Vagina (tissue), 2 donors: ENCODE results near the gene CCSER1. TPM values are rescaled to one million over a fixed set of nuclear protein-coding genes. Genes with fewer than 3 reads are reported as not detected.

Experiments
- DNase-seq, 2 donors: peaks; one replicate each; pipeline ENCODE4 v3.0.0-alpha.2; 2017; ENCODE audit errors: extremely low spot score in 2 of 2
- H3K27ac ChIP-seq: fragments of 200-600 bp; sonication (generic); one replicate; pipeline ENCODE4 v1.5.1; 2019
- H3K27me3 ChIP-seq: fragments of 200-600 bp; sonication (generic); one replicate; pipeline ENCODE4 v1.5.1; 2019
- H3K36me3 ChIP-seq, 2 donors: fragments of 200-600 bp; sonication (generic); one replicate each; pipeline ENCODE4 v1.5.1; 2017 to 2019
- H3K4me1 ChIP-seq: fragments of 200-600 bp; sonication (generic); one replicate; pipeline ENCODE4 v1.5.1; 2019
- H3K4me3 ChIP-seq, 2 donors: fragments of 200-600 bp; sonication (generic); 1 replicate in 1 of 2; 2 replicates in 1 of 2; pipeline ENCODE4 v1.5.1; 2016 to 2019
- H3K9me3 ChIP-seq: fragments of 200-600 bp; sonication (generic); one replicate; pipeline ENCODE4 v1.5.1; 2019
- POLR2A ChIP-seq, 2 donors: fragments of 450-650 bp; IDR thresholded peaks; one replicate each; pipeline ENCODE4 v1.6.1; 2017; ENCODE audit warnings: antibody characterized with exemption in 2 of 2, mild to moderate bottlenecking in 2 of 2, moderate library complexity in 2 of 2
- POLR2AphosphoS5 ChIP-seq, 2 donors: sonication (generic); formaldehyde crosslinking; IDR thresholded peaks; one replicate each; pipeline ENCODE4 v1.9.0; 2017; ENCODE audit warnings: antibody characterized with exemption in 2 of 2, mild to moderate bottlenecking in 2 of 2, low read depth in 1 of 2; ENCODE audit not compliant: insufficient read depth in 1 of 2
- intact Hi-C: fragments of 100-400 bp; cut with DNase I; formaldehyde crosslinking; loops from one replicate; pipeline ENCODE4 v1.15.1; 2023
- total RNA-seq: library from RNA; depleted of rRNA; stranded (reverse); fragments of >200 nt; gene quantifications from one replicate; pipeline ENCODE4 v1.2.3, GENCODE V29; 2016
- TF ChIP-seq, protein P1 (sequence below), 3 experiments: fragments of 450-650 bp in 2 of 3; fragments of 200-600 bp in 1 of 3; sonication (generic) in 1 of 3; IDR thresholded peaks; one replicate each; pipeline ENCODE4 v1.5.1; 2017 to 2019; ENCODE audit warnings: antibody characterized with exemption in 3 of 3, mild to moderate bottlenecking in 2 of 3, moderate library complexity in 2 of 3

The CCSER1 gene
- total RNA-seq, 1 donor from 2014 or later, result 8.1 TPM

DNA sequence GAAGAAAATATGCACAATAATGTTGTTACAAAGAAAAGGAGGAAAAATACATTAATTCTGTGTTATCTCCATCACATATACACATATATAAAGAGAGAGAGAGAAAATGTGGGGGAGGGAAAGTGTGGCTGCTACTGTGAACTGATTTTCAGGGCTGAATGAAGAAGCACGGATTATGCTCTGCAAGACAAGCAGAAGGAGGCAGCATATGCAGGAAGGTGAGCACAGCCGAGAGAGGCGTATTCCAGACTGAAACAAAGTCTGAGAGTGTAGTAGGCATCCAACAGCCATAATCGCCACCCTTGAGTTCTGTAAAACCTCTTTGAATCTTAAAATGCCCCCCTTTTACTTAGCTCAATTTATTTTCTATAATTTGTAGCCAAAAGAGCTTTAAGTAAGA lies 1094.8 kb downstream of the CCSER1 start:
- intact Hi-C loops, result no loop called here
- Histone ChIP-seq H3K27ac (no peak overlapping the region), H3K4me1 (no peaks in the 10 kb centered on the region), H3K9me3 (no peaks in the 10 kb centered on the region), H3K36me3 (no peaks in the 10 kb centered on the region), H3K4me3 (no peak overlapping the region), H3K27me3 (no peaks in the 10 kb centered on the region)
- DNase-seq, result no peak
- no peak for TF ChIP-seq POLR2A (IDR thresholded peaks at IDR 0.05)
- no peak for TF ChIP-seq POLR2AphosphoS5 (IDR thresholded peaks at IDR 0.05; ENCODE audit: insufficient read depth in 1 of 2, low read depth in 1 of 2)
- TF ChIP-seq, protein P1, sequence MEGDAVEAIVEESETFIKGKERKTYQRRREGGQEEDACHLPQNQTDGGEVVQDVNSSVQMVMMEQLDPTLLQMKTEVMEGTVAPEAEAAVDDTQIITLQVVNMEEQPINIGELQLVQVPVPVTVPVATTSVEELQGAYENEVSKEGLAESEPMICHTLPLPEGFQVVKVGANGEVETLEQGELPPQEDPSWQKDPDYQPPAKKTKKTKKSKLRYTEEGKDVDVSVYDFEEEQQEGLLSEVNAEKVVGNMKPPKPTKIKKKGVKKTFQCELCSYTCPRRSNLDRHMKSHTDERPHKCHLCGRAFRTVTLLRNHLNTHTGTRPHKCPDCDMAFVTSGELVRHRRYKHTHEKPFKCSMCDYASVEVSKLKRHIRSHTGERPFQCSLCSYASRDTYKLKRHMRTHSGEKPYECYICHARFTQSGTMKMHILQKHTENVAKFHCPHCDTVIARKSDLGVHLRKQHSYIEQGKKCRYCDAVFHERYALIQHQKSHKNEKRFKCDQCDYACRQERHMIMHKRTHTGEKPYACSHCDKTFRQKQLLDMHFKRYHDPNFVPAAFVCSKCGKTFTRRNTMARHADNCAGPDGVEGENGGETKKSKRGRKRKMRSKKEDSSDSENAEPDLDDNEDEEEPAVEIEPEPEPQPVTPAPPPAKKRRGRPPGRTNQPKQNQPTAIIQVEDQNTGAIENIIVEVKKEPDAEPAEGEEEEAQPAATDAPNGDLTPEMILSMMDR (IDR thresholded peaks at IDR 0.05), result no peak

DNA sequence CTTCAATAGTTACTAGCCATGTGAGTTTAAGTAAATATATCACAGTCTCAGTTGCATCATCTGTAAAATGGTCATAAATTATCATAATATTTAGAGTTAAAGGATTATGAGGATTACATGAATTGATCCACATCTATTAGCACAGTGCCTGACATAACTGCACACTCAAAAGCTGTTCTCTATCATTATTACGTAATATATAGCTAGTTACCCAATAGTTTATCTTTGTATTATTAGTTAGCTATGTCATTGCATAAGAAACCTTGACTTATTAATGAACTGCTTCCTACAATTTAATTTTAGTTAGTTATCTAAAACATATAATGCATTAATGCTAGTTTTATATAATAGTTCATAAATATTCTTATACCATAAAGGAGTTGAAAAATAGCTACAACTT lies 1099.7 kb downstream of the CCSER1 start:
- intact Hi-C loops, result no loop called here
- Histone ChIP-seq H3K4me1 (no peaks in the 10 kb centered on the region), H3K9me3 (no peaks in the 10 kb centered on the region), H3K4me3 (no peak overlapping the region), H3K27ac (no peak overlapping the region), H3K27me3 (no peaks in the 10 kb centered on the region), H3K36me3 (no peaks in the 10 kb centered on the region)
- DNase-seq, result no peak
- TF ChIP-seq, protein P1 (IDR thresholded peaks at IDR 0.05), result no peak
- TF ChIP-seq POLR2A (IDR thresholded peaks at IDR 0.05) (no peak), POLR2AphosphoS5 (IDR thresholded peaks at IDR 0.05; ENCODE audit: insufficient read depth in 1 of 2, low read depth in 1 of 2) (no peak)

DNA sequence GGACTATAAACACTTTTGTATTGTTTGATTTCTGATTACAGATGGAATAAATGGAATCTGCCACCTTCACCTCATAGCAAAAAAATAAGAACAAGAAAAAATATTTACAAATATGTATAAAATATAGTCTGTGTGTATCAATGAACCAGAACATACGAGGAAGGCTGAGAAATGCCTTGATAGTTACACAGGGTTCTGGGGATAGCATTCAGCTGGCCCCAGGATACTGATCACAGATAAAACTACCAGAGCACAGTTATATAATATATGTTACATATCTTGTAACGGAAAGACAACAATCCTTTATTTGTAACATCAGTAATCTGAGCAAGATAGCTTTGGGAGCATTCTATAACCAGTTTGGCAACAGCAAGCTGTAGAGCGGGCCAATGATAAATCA lies 1101.5 kb downstream of the CCSER1 start:
- no peaks in the 10 kb centered on the region for H3K9me3 ChIP-seq
- no peaks in the 10 kb centered on the region for H3K4me1 ChIP-seq
- H3K4me3 ChIP-seq, result no peak overlapping the region
- intact Hi-C loops, result no loop called here
- no peaks in the 10 kb centered on the region for H3K36me3 ChIP-seq
- no peak overlapping the region for H3K27ac ChIP-seq
- TF ChIP-seq POLR2A (IDR thresholded peaks at IDR 0.05) (no peak), POLR2AphosphoS5 (IDR thresholded peaks at IDR 0.05; ENCODE audit: insufficient read depth in 1 of 2, low read depth in 1 of 2) (no peak)
- TF ChIP-seq, protein P1 (IDR thresholded peaks at IDR 0.05), result no peak
- no peak for DNase-seq
- no peaks in the 10 kb centered on the region for H3K27me3 ChIP-seq

DNA sequence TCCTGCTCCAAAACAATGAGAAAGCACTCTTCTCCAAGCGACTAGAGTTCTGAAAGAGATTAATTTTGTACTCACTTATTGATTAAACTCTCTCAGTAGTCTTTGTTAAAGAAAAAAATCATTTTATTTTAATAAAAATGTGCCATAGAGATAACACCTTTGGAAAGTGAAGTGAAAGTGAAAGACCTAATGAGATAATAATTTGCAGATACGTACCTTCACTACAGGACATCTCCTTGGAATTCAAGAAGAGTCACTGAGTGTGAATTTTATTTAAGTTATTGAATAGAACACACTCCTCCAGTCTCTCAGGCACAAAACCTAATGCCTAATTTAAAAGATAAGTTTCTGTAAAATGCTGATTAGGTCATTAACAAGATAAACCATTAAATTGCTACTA lies 1106.0 kb downstream of the CCSER1 start:
- H3K9me3 ChIP-seq, result no peaks in the 10 kb centered on the region
- H3K36me3 ChIP-seq, result no peaks in the 10 kb centered on the region
- no peaks in the 10 kb centered on the region for H3K27me3 ChIP-seq
- intact Hi-C loops, result no loop called here
- no peak overlapping the region for H3K4me3 ChIP-seq
- H3K4me1 ChIP-seq, result no peaks in the 10 kb centered on the region
- no peak for DNase-seq
- no peak overlapping the region for H3K27ac ChIP-seq
- TF ChIP-seq POLR2AphosphoS5 (IDR thresholded peaks at IDR 0.05; ENCODE audit: insufficient read depth in 1 of 2, low read depth in 1 of 2), result no peak
- no peak for TF ChIP-seq POLR2A (IDR thresholded peaks at IDR 0.05)
- TF ChIP-seq, protein P1 (IDR thresholded peaks at IDR 0.05), result no peak

DNA sequence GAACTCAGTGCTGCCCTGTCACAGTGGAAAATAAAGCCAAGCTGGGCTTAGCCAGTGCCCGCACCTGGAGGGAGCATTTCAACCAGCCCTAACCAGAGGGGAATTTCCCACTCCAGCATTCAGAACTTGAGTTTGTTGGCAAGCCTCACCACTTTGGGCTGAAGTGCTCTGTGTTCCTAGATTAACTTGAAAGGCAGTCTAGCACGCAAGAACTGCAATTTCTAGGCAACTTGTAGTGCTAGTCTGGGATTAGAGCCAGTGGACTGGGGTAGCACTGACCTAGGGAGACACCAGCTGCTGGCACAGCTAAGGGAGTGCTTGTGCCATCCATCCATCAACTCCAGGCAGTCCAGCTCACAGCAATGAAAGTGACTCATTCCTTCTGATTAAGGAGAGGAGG lies 1115.9 kb downstream of the CCSER1 start:
- H3K9me3 ChIP-seq, result no peaks in the 10 kb centered on the region
- H3K27me3 ChIP-seq, result no peaks in the 10 kb centered on the region
- no peak for DNase-seq
- no peak overlapping the region for H3K4me3 ChIP-seq
- intact Hi-C loops, result no loop called here
- no peak overlapping the region for H3K27ac ChIP-seq
- no peaks in the 10 kb centered on the region for H3K36me3 ChIP-seq
- no peaks in the 10 kb centered on the region for H3K4me1 ChIP-seq
- TF ChIP-seq POLR2A (IDR thresholded peaks at IDR 0.05) (no peak), POLR2AphosphoS5 (IDR thresholded peaks at IDR 0.05; ENCODE audit: insufficient read depth in 1 of 2, low read depth in 1 of 2) (no peak)
- TF ChIP-seq, protein P1 (IDR thresholded peaks at IDR 0.05), result no peak
